Loucy (cell line): ENCODE results near the gene TUB.

Experiments
- EZH2phosphoT487 ChIP-seq: fragments of 200-600 bp; IDR thresholded peaks from 2 replicates; pipeline ENCODE4 v1.6.1; 2018; ENCODE audit warnings: antibody characterized with exemption, mild to moderate bottlenecking, moderate library complexity, borderline replicate concordance
- TF ChIP-seq, protein P1 (sequence below): fragments of 200-600 bp; sonication (generic); conservative IDR thresholded peaks from 2 replicates; pipeline ENCODE4 v1.5.1; 2014; ENCODE audit warnings: mild to moderate bottlenecking, antibody characterized with exemption, low read length

DNA sequence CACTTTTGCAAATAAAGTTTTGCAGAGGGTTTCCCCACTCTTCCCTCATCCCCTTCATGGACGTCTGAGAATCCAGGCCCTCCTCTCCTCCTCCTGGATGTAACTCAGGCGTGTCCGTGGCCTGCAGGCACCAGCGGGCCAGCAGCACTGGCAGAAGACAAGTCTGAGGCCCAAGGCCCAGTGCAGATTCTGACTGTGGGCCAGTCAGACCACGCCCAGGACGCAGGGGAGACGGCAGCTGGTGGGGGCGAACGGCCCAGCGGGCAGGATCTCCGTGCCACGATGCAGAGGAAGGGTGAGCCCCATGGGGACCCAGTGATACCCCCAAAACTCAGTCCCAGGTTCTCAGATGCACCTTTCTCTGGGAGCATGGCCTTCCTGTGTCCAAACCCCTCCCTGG, 14.4 kb downstream of the TUB start:
- TF ChIP-seq, protein P1, sequence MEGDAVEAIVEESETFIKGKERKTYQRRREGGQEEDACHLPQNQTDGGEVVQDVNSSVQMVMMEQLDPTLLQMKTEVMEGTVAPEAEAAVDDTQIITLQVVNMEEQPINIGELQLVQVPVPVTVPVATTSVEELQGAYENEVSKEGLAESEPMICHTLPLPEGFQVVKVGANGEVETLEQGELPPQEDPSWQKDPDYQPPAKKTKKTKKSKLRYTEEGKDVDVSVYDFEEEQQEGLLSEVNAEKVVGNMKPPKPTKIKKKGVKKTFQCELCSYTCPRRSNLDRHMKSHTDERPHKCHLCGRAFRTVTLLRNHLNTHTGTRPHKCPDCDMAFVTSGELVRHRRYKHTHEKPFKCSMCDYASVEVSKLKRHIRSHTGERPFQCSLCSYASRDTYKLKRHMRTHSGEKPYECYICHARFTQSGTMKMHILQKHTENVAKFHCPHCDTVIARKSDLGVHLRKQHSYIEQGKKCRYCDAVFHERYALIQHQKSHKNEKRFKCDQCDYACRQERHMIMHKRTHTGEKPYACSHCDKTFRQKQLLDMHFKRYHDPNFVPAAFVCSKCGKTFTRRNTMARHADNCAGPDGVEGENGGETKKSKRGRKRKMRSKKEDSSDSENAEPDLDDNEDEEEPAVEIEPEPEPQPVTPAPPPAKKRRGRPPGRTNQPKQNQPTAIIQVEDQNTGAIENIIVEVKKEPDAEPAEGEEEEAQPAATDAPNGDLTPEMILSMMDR = no peak
- no peak for TF ChIP-seq EZH2phosphoT487
